ENCODE measurements around the gene PEAR1.

DNA sequence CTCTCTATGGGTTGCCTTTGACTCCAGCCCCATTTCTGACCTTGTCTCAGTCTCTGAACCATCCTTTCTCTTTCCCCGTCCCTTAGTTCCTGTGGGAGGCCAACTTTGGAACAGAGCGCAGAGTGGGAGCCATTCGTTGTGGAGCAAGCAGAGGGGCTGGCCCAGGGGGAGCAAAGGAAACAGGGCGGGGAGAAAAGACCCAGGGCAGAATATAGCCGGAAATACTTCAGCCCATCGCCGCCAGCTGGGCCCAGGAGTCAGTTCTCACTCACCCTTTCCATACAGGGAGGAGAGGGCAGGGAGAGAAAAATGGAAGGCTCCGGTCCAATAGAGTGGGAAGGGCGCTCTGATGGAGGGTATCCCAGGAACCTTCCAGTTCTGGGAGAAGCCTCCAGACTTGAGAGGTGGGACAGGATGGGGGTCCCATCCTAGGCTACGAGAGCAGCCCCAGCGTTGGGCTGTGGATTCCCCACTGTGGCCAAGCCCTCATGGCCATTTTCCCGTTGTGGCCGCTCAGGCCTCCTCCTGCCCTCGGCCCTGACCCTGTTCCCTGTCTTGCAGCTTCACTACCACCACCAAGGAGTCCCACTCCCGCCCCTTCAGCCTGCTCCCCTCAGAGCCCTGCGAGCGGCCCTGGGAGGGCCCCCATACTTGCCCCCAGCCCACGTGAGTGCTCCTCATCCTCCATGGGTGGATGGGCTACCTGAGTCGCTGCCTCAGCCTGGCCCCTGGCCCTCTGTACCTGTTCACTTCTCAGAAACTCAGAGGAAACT, 10.9 kb downstream of the PEAR1 start:
- TF ChIP-seq, protein P1, sequence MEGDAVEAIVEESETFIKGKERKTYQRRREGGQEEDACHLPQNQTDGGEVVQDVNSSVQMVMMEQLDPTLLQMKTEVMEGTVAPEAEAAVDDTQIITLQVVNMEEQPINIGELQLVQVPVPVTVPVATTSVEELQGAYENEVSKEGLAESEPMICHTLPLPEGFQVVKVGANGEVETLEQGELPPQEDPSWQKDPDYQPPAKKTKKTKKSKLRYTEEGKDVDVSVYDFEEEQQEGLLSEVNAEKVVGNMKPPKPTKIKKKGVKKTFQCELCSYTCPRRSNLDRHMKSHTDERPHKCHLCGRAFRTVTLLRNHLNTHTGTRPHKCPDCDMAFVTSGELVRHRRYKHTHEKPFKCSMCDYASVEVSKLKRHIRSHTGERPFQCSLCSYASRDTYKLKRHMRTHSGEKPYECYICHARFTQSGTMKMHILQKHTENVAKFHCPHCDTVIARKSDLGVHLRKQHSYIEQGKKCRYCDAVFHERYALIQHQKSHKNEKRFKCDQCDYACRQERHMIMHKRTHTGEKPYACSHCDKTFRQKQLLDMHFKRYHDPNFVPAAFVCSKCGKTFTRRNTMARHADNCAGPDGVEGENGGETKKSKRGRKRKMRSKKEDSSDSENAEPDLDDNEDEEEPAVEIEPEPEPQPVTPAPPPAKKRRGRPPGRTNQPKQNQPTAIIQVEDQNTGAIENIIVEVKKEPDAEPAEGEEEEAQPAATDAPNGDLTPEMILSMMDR (IDR thresholded peaks at IDR 0.05; ENCODE audit: low read depth, low read length): no peak
- TF ChIP-seq EZH2phosphoT487 (IDR thresholded peaks at IDR 0.05; ENCODE audit: low read depth): no peak
